COLO668 (cell line): ENCODE results near the gene SLC16A11.
"Not testable (repeated sequence)": the region's sequence is repeated elsewhere in the genome, so short reads cannot be mapped to it uniquely, and the experiment has no call there.

Experiments used
- DNase-seq: peaks from one replicate; lab custom pipeline; 2025; ENCODE audit not compliant: unreplicated experiment; lab: John Stamatoyannopoulos, UW

Gene SLC16A11

GRCh38 chr17:7043497-7044198 lies at the start of gene SLC16A11:
TSS of gene SLC16A11 (minus strand) at chr17:7044092. CDS start at chr17:7043513, 579 bp downstream.
- DNase-seq = peak; percentile 88

- DNase-seq = not testable (repeated sequence)
Measured at GRCh38 chr17:7091311-7092005, 47.6 kb upstream of the SLC16A11 start.

- not testable (repeated sequence) for DNase-seq
Measured at GRCh38 chr17:7089570-7089969, 45.7 kb upstream of the SLC16A11 start.

GRCh38 chr17:7088442-7088841 lies 44.5 kb upstream of the SLC16A11 start:
- DNase-seq = not testable (repeated sequence)

- DNase-seq = no peak
Measured at GRCh38 chr17:7084088-7084487, 40.2 kb upstream of the SLC16A11 start.

GRCh38 chr17:7083592-7083991 lies 39.7 kb upstream of the SLC16A11 start:
- DNase-seq = no peak

DNA sequence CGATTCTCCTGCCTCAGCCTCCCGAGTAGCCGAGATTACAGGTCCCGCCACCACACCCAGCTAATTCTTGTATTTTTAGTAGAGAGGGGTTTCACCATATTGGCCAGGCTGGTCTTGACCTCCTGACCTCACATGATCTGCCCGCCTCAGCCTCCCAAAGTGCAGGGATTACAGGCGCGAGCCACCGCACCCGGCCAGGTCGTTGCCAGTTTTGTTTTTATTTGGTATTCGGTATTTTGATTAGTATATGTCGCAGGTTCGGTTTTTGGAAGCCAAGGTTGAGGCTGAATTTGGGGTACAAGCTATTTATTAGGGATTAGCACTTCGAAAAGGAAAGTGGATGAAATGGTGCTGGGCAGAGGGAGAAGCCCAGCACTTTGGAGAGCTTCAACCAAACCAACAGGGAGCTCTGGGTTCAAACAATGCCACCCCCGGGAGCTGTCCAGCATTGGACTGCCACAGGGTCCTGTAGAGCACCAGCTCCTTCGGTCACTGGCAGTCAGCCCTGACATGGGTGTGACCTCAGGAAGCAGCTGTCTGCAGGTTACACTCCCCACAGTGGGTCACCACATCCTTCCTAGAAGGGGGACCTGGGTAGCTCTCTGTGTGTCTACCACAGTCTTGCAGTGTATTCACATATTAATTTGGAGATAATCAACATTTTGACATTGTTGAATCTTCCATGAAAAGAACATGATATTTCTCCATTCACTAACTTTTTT lies 37.6 kb upstream of the SLC16A11 start:
- no peak for DNase-seq

DNA sequence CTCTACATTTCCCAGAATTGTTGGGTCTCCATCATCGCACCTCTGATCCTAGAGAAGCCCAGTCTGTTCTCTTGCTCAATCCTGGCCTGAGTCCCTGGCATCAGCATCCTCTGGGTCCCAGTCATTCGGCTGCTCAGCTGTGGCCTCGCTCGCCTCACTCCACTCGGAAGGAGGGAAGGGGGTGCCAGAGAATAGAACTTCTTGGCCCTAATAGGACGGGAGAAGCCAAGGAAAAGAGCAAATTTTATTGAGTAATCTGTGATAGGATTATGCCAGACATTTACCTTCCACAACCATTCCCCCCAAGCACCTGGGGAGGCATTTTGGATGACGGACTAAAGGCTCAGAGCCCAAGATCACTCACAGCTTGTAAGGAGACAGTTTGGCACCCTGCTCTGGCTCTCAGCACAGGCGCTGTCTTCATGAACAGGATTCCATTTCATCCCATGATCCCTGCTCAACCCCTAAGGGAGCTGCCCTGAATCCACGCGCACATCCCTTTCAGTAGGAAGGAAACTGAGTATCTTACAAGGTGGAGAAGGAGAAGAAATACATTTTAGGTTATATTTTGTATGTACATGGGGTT lies 36.7 kb upstream of the SLC16A11 start:
- DNase-seq = no peak

DNA sequence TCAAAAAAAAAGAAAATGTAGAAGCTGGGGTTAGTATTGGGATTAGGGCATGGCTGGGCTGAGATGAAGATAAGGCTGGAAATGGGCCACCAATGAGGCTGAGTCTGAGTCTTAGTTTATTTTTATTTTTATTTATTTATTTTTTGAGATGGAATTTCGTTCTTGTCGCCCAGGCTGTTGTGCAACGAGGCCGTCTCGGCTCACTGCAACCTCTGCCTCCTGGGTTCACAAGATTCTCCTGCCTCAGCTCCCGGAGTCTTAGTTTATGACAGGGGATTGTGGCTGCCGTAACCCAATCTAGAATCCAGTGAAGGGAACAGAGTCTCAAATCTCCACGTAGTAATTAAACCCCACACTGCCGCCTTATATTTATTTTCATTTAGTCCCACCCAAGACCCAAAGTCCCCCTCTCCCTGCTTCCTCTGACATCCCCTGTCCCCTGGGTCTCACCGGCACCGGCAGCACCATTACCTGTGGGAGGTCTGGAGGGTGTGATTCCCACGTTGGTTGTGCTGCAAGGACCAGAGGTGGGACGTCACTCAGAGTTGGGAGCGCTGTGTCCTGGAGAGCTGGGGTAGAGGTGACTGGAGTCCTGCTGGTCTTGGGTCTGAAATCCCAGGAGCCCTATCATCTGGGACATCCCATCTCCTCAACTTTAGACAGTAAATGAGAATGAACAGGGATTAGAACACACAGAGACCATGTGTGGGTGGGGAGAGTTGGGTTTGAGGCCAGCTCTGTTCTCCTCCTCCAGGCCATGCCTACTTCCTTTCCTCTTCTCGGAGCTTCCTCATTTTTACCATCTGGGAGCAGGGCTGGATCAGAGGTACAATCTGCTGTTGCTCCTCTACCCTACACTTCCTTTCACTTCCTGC lies 35.9 kb upstream of the SLC16A11 start, which contains the start of gene CLEC10A:
TSS of gene CLEC10A (minus strand) at position 671 of the 875 bp plus-strand sequence. CDS start 1,439 bp downstream, outside the sequence.
- DNase-seq = no peak

GRCh38 chr17:7078711-7079110 lies 34.8 kb upstream of the SLC16A11 start:
- DNase-seq = no peak

GRCh38 chr17:7077911-7078546 lies 34.1 kb upstream of the SLC16A11 start:
- no peak for DNase-seq

DNA sequence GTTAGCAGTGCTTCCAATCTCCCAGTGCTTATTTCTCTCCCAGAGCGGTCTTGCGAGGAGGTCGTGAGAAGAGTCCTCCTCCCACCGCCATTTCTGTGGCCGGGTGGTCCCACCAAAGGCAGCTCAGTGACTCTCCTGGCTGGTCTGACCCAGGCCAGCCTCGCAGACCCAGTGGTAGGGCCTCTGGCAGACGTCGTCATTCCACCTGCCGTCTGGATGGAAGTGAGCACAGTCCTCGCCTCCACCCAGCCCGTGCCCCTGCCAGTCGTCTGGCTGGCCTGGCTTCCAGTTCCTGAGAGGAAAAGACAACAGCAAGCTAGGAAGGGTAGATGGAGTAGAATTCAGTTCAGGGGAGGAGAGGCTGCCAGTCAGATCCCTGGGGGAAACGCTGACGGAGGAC lies 31.0 kb upstream of the SLC16A11 start:
- no peak for DNase-seq

GRCh38 chr17:7072406-7072805 lies 28.5 kb upstream of the SLC16A11 start:
- no peak for DNase-seq

- no peak for DNase-seq
Measured at GRCh38 chr17:7070712-7071111, 26.8 kb upstream of the SLC16A11 start.

GRCh38 chr17:7068268-7068667 lies 24.4 kb upstream of the SLC16A11 start:
- no peak for DNase-seq

- DNase-seq = no peak
Measured at GRCh38 chr17:7067198-7067597, 23.3 kb upstream of the SLC16A11 start.

GRCh38 chr17:7064261-7064660 lies 20.4 kb upstream of the SLC16A11 start:
- DNase-seq = no peak

DNA sequence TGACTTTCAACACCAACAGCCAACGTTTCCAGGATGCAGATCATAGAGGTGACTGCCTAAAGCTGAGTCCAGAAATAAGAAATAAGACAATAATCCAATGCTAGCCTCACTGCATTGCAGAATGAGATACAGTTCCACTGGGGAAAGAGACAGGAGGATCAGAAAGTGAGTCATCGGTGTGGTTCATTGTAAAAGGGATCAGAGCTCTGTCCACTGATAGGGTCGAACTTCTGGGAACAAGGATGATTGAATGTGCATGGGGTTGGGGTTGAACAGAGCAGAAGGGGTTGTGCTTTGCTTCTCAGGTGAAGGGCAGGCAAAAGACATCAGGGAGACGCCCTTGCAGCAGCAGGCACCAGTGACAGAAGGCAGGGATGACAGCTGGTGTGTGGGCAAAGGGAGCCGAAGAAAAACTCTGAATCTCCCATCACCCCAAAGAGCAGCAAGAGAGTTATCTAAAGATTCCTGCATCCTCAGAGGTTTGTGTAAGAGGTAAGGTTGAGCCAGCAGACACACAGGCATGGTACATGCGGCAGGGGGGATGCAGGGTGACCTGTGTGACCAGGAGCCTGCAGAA lies 19.7 kb upstream of the SLC16A11 start:
- DNase-seq = no peak

DNA sequence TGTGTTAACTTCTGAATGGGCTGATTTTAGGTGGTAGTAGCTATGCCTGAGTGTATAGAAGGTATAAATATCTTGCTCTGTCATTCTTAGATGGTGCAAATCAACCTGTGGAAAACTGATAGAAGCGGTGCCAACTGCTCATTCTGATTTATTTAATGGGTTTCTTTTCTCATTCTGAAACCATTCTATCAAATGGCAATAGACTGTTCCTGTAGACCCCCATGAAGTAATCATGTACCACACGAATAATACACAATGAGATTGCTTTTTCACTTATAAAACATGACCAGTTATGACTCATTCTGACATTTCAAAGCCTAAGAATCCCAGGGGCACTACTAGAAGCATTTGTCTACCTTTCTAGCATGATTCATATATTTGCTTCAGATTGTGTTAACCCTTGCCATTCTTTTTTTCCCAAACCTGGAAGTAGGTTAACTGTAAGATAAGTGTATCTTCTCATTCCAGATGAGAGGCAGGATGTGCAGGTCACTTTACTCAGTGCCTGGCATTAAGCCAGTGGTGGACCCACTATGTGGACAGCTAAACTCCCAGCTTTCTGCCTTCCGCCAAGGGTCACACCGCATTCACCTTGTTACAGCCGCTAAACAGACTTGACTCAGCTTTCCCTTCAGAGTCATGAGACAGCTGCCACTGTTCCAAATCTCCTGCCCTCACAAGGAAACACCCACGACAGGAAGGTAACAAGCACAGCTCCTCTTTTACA lies 16.4 kb upstream of the SLC16A11 start:
- DNase-seq = no peak
